HepG2 (cell line): ENCODE results near the gene TLL2.

ENCODE experiments used
- YY1 ChIP-seq: IDR thresholded peaks from 2 replicates; pipeline ENCODE4 v1.6.1; 2011; ENCODE audit warnings: low read length, low read depth, moderate library complexity, mild to moderate bottlenecking; ENCODE audit not compliant: insufficient read depth, insufficient replicate concordance
- TF ChIP-seq, protein P1 (sequence below): sonication (generic); formaldehyde crosslinking; IDR thresholded peaks from 2 replicates; pipeline ENCODE4 v1.4.0; 2020; ENCODE audit warnings: missing genetic modification reagents

DNA sequence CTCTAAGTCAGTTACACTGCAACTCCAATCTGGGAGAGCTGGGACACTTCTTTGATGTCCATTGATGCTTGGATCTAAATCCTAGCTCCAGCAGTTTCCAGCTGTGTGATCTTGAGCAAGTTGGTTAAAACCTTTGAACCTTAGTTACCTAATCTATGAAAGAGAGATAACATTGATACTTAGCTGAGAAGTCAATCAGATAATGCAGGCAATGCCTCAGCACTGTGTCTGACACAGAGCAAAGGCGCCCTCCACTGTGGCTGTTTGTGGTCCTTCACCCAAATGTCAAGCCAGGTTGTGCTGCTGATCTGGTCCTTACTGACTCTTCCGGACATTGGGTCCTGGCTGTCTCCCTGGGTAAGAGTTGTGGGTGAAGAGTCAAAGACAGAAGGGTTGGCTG, 189.3 kb downstream of the TLL2 start:
- TF ChIP-seq YY1 = no peak
- TF ChIP-seq, protein P1, sequence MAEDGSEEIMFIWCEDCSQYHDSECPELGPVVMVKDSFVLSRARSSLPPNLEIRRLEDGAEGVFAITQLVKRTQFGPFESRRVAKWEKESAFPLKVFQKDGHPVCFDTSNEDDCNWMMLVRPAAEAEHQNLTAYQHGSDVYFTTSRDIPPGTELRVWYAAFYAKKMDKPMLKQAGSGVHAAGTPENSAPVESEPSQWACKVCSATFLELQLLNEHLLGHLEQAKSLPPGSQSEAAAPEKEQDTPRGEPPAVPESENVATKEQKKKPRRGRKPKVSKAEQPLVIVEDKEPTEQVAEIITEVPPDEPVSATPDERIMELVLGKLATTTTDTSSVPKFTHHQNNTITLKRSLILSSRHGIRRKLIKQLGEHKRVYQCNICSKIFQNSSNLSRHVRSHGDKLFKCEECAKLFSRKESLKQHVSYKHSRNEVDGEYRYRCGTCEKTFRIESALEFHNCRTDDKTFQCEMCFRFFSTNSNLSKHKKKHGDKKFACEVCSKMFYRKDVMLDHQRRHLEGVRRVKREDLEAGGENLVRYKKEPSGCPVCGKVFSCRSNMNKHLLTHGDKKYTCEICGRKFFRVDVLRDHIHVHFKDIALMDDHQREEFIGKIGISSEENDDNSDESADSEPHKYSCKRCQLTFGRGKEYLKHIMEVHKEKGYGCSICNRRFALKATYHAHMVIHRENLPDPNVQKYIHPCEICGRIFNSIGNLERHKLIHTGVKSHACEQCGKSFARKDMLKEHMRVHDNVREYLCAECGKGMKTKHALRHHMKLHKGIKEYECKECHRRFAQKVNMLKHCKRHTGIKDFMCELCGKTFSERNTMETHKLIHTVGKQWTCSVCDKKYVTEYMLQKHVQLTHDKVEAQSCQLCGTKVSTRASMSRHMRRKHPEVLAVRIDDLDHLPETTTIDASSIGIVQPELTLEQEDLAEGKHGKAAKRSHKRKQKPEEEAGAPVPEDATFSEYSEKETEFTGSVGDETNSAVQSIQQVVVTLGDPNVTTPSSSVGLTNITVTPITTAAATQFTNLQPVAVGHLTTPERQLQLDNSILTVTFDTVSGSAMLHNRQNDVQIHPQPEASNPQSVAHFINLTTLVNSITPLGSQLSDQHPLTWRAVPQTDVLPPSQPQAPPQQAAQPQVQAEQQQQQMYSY (CRISPR knock-in tag) = no peak
